RWPE1 (cell line): Measurements from ENCODE around the gene UNC5B.

Experiments
- CTCF ChIA-PET: fragments of 350-600 bp; sonication (Branson Sonifier 250); formaldehyde crosslinking; extraction: SDS; loops from one replicate; lab custom pipeline; 2021; lab: Yijun Ruan, JAX
- POLR2A ChIA-PET: fragments of 400-600 bp; formaldehyde crosslinking; extraction: SDS; loops from one replicate; lab custom pipeline; 2020; ENCODE audit warnings: antibody characterized with exemption; ENCODE audit not compliant: low non-redundant PET; lab: Yijun Ruan, JAX
- DNase-seq: peaks from one replicate; pipeline ENCODE4 v3.0.0; 2012; ENCODE audit warnings: low spot score
- H3K27ac ChIP-seq: fragments of 450-650 bp; 2 replicates; pipeline ENCODE4 v1.5.1; 2017
- TF ChIP-seq, protein P1 (sequence below): fragments of 450-650 bp; conservative IDR thresholded peaks from 2 replicates; pipeline ENCODE4 v1.5.1; 2017; ENCODE audit warnings: low read depth, mild to moderate bottlenecking

UNC5B gene

DNA sequence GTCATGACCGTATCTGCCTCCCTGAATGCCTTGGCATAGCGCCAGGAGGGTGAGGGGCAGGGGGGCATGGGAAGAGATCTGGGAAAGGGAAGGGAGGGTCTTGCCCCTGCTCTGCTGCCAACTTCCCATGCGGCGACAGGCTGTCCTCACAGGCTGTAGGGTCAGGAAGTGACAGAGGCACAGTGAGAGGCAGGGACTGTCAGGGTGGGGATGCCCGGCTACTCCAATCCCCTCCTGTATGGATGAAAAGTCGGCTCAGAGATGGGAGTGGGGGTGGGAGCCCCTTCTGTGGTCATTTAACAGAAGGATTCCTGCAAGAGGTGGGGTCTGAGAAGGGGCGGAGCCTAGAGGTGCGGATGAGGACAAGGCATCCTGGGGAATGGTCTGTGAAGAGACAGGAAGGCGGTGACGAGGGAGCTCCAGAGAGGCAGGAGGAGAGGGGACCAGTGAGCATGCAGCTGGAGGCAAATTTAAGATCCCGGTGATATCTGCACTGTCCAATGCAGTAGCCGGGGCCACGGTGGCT, 20.8 kb upstream of the UNC5B start:
- POLR2A ChIA-PET, result no interaction called here
- CTCF ChIA-PET, result no interaction called here
- TF ChIP-seq, protein P1, sequence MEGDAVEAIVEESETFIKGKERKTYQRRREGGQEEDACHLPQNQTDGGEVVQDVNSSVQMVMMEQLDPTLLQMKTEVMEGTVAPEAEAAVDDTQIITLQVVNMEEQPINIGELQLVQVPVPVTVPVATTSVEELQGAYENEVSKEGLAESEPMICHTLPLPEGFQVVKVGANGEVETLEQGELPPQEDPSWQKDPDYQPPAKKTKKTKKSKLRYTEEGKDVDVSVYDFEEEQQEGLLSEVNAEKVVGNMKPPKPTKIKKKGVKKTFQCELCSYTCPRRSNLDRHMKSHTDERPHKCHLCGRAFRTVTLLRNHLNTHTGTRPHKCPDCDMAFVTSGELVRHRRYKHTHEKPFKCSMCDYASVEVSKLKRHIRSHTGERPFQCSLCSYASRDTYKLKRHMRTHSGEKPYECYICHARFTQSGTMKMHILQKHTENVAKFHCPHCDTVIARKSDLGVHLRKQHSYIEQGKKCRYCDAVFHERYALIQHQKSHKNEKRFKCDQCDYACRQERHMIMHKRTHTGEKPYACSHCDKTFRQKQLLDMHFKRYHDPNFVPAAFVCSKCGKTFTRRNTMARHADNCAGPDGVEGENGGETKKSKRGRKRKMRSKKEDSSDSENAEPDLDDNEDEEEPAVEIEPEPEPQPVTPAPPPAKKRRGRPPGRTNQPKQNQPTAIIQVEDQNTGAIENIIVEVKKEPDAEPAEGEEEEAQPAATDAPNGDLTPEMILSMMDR, result no peak
- no peak overlapping the region for H3K27ac ChIP-seq
- DNase-seq, result no peak

DNA sequence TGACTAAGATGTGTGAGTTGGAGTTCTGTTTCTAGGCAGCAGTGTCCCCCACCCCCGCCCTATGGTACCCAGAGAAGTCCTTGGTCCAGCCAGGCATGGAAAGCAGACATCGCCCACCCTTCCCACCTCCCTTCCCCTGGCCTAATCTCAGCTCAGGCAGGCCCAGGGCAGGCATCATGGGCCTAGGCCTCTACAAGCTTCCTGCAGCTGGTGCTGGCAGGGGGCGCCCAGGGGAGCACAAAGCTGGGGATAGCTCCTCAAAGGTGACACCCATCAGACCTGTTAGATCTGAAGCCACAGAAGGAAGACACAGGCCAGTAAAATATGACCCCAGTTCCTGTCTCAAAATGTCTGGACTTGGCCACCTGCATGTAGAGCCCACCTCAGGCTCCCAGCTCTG, 18.9 kb upstream of the UNC5B start:
- ChIA-PET POLR2A (no interaction called here), CTCF (interaction anchor here (1.4 kb wide), 1 partner anchor 267 kb away, joined by 3 read pairs; no protein-coding TSS in a partner anchor)
- no peak overlapping the region for H3K27ac ChIP-seq
- no peak for DNase-seq
- TF ChIP-seq, protein P1, result no peak

DNA sequence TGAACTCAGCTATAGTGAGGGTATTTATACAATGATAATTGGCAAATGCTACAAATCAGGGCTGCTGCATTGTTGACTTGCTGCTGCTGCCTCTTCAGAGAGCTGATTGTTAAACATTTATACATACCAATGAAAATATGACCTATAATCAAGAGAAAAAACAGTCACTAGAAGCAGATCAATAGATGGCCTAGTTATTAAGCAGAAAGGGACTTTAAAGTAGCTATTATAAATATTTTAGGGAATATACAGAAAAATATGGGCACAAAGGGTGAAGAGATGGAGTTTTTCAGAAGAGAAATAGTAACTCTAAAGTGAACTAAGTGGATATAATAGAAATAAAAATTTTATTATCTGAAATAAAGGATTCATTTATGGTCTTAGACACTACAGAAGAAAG, 14.4 kb upstream of the UNC5B start:
- H3K27ac ChIP-seq, result no peak overlapping the region
- ChIA-PET POLR2A (no interaction called here), CTCF (interaction anchor here (0.5 to 0.7 kb wide), 2 partner anchors 187 to 416 kb away, joined by 3 to 4 read pairs; no protein-coding TSS in a partner anchor)
- TF ChIP-seq, protein P1, result no peak
- DNase-seq, result no peak

DNA sequence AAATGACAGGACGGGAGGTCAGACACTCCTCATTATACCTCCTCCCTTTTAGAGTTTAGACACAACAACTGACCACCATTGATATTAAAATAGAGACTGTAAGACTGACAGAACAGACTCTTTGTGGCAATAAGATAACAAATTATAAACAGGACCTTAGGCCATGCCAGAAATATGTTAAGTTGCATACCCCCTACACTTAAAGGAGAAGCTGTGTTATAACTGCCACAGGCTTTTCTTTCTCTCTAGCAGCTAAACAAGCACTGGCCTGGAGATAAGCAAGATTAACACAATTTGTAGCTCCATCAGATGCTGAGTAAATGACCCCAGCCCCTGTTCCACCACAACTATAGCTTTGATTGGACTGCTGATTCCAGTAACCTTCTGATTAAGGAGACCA, 10.5 kb upstream of the UNC5B start:
- TF ChIP-seq, protein P1, result no peak
- POLR2A ChIA-PET, result no interaction called here
- H3K27ac ChIP-seq, result no peak overlapping the region
- DNase-seq, result no peak
- CTCF ChIA-PET, result no interaction called here

DNA sequence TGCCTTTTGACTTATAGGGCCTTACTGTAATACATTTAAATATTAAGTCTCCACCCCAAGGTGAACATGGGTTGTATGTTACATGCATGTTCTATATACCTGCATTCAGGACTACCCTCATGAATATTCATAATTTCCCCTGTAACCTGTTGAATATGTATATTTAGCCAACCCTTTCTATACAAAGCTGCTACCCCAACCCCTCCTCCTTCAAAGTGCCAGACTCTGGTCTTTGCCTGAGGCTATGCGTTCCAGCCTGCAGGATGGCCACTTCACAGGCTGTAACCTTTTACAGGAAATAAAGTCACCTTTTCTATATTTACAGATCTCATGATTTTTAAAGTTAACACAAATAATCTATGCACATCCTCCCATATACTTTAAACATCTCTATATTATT, 10.1 kb upstream of the UNC5B start:
- ChIA-PET POLR2A (no interaction called here), CTCF (interaction anchor here (0.5 kb wide), 1 partner anchor 298 kb away, joined by 3 read pairs; no protein-coding TSS in a partner anchor)
- no peak for DNase-seq
- TF ChIP-seq, protein P1, result no peak
- H3K27ac ChIP-seq, result no peak overlapping the region

DNA sequence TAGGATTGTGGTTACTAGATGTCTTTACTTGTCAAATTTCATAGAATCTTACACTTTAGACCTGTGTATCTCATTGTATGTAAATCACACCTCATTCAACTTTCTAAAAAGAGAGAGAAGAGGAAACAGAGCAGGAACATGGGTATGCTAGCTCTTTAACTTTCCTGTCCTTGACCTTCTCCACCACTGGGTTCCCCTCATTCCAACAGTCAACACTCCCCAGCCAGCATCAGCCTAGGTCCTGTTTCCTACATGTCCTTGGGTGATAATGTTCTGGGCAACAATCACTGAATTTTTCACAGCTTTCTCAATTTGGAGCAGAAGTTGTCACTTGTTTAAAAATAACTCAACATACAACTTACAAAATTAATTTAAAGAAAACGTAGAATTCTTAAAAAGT, 9.2 kb upstream of the UNC5B start:
- no peak overlapping the region for H3K27ac ChIP-seq
- ChIA-PET POLR2A (no interaction called here), CTCF (no interaction called here)
- TF ChIP-seq, protein P1, result no peak
- no peak for DNase-seq
